Mononuclear cell (primary cell): Measurements from ENCODE around the gene ZNF205. TPM values are rescaled to one million over a fixed set of nuclear protein-coding genes. Genes with fewer than 3 reads are reported as not detected.
"Not testable (repeated sequence)": the region's sequence is repeated elsewhere in the genome, so short reads cannot be mapped to it uniquely, and the experiment has no call there.

Experiments used
- H3K27me3 ChIP-seq: 2 replicates; pipeline ENCODE4 v1.6.0; 2011; ENCODE audit warnings: low read length, control low read depth; ENCODE audit not compliant: insufficient read depth
- H3K4me1 ChIP-seq: 2 replicates; pipeline ENCODE4 v1.5.1; 2011; ENCODE audit warnings: mild to moderate bottlenecking, low read length, control low read depth; ENCODE audit not compliant: insufficient read depth
- H3K4me3 ChIP-seq: 2 replicates; pipeline ENCODE4 v1.5.1; 2011; ENCODE audit warnings: mild to moderate bottlenecking, low read length, moderate library complexity
- H3K9me3 ChIP-seq: 2 replicates; pipeline ENCODE4 v1.5.1; 2011; ENCODE audit warnings: low read depth, mild to moderate bottlenecking, control low read depth, low read length
- total RNA-seq: library from RNA; depleted of rRNA; stranded (reverse); fragments of >200 nt; gene quantifications from one replicate; pipeline ENCODE4 v1.2.3, GENCODE V29; 2012

Gene ZNF205
- total RNA-seq, 1 donor, result 0.52 TPM

GRCh38 chr16:3075946-3076345, 36.4 kb upstream of the ZNF205 start:
- H3K27me3 ChIP-seq, H3K9me3 ChIP-seq, H3K4me3 ChIP-seq: not testable (repeated sequence)
- peaks cover 66% of the 10 kb centered on the region for H3K4me1 ChIP-seq

- H3K9me3 ChIP-seq, result no peaks in the 10 kb centered on the region
- H3K27me3 ChIP-seq, result no peaks in the 10 kb centered on the region
- peaks cover 60% of the 10 kb centered on the region for H3K4me1 ChIP-seq
- no peak overlapping the region for H3K4me3 ChIP-seq
These were observed 35.8 kb upstream of the ZNF205 start for GRCh38 chr16:3076577-3076976.

GRCh38 chr16:3080024-3080423, 32.4 kb upstream of the ZNF205 start:
- H3K4me1 ChIP-seq, result peaks cover 29% of the 10 kb centered on the region
- no peaks in the 10 kb centered on the region for H3K9me3 ChIP-seq
- no peak overlapping the region for H3K4me3 ChIP-seq
- no peaks in the 10 kb centered on the region for H3K27me3 ChIP-seq

- H3K4me1 ChIP-seq, result peaks cover 25% of the 10 kb centered on the region
- not testable (repeated sequence) for H3K9me3 ChIP-seq, H3K27me3 ChIP-seq, H3K4me3 ChIP-seq
These were observed 30.4 kb upstream of the ZNF205 start for GRCh38 chr16:3081957-3082356.

GRCh38 chr16:3083408-3083807, 29.0 kb upstream of the ZNF205 start:
- peaks cover 28% of the 10 kb centered on the region for H3K4me1 ChIP-seq
- not testable (repeated sequence) for H3K4me3 ChIP-seq, H3K9me3 ChIP-seq, H3K27me3 ChIP-seq

GRCh38 chr16:3084491-3084890, 27.9 kb upstream of the ZNF205 start:
- no peaks in the 10 kb centered on the region for H3K27me3 ChIP-seq
- peaks cover 28% of the 10 kb centered on the region for H3K4me1 ChIP-seq
- H3K4me3 ChIP-seq, result no peak overlapping the region
- H3K9me3 ChIP-seq, result no peaks in the 10 kb centered on the region

- Histone ChIP-seq H3K9me3 (no peaks in the 10 kb centered on the region), H3K4me3 (no peak overlapping the region), H3K27me3 (no peaks in the 10 kb centered on the region), H3K4me1 (peaks cover 28% of the 10 kb centered on the region)
These were observed 27.3 kb upstream of the ZNF205 start for GRCh38 chr16:3084969-3085670.

- Histone ChIP-seq H3K4me3 (peak overlapping the region; percentile 44), H3K4me1 (peaks cover 28% of the 10 kb centered on the region)
These were observed 26.4 kb upstream of the ZNF205 start for GRCh38 chr16:3085868-3086595.

GRCh38 chr16:3086596-3087242, 25.7 kb upstream of the ZNF205 start:
- Histone ChIP-seq H3K4me1 (peaks cover 28% of the 10 kb centered on the region), H3K27me3 (no peaks in the 10 kb centered on the region), H3K9me3 (no peaks in the 10 kb centered on the region), H3K4me3 (peak overlapping the region; percentile 44)

More at GRCh38 chr16:3085868-3086595, 26.4 kb upstream of the ZNF205 start:
- no peaks in the 10 kb centered on the region for H3K9me3 ChIP-seq
- H3K27me3 ChIP-seq, result no peaks in the 10 kb centered on the region

GRCh38 chr16:3087243-3088235, 24.8 kb upstream of the ZNF205 start:
- H3K27me3 ChIP-seq, result no peaks in the 10 kb centered on the region
- H3K4me1 ChIP-seq, result peaks cover 28% of the 10 kb centered on the region
- no peaks in the 10 kb centered on the region for H3K9me3 ChIP-seq
- H3K4me3 ChIP-seq, result peak overlapping the region; percentile 44

GRCh38 chr16:3088450-3088849, 23.9 kb upstream of the ZNF205 start:
- Histone ChIP-seq H3K4me3 (no peak overlapping the region), H3K9me3 (no peaks in the 10 kb centered on the region), H3K27me3 (no peaks in the 10 kb centered on the region), H3K4me1 (peaks cover 28% of the 10 kb centered on the region)

- no peaks in the 10 kb centered on the region for H3K27me3 ChIP-seq
- peaks cover 28% of the 10 kb centered on the region for H3K4me1 ChIP-seq
- no peak overlapping the region for H3K4me3 ChIP-seq
- no peaks in the 10 kb centered on the region for H3K9me3 ChIP-seq
These were observed 23.3 kb upstream of the ZNF205 start for GRCh38 chr16:3088925-3089716.

- Histone ChIP-seq H3K4me3 (no peak overlapping the region), H3K27me3 (no peaks in the 10 kb centered on the region), H3K4me1 (peaks cover 34% of the 10 kb centered on the region), H3K9me3 (no peaks in the 10 kb centered on the region)
These were observed 22.4 kb upstream of the ZNF205 start for GRCh38 chr16:3089717-3090592.
